B cell (primary cell): ENCODE measurements around the gene SLC1A2. TPM values are rescaled to one million over a fixed set of nuclear protein-coding genes. Genes with fewer than 3 reads are reported as not detected.
A peak's percentile ranks its signal among the peaks of the same experiment; 100 is the strongest.

Experiments used
- ATAC-seq: fragments of 200-7000 bp; cut with Tn5 transposase; one replicate; pipeline ENCODE4 v1.10.0; 2021; ENCODE audit warnings: low read depth, mild to moderate bottlenecking, moderate number of reproducible peaks, moderate library complexity
- CTCF ChIA-PET: fragments of 350-600 bp; sonication (Branson Sonifier 250); formaldehyde crosslinking; loops from one replicate; lab custom pipeline; 2021; ENCODE audit warnings: antibody characterized with exemption, inconsistent platforms; lab: Charles Lee
- POLR2A ChIA-PET: fragments of 350-600 bp; sonication (Branson Sonifier 250); formaldehyde crosslinking; loops from one replicate; lab custom pipeline; 2021; ENCODE audit warnings: antibody characterized with exemption; lab: Charles Lee
- DNase-seq: peaks from one replicate; pipeline ENCODE4 v3.0.0; 2013
- H2AFZ ChIP-seq: 2 replicates; pipeline ENCODE4 v1.6.1; 2012; ENCODE audit warnings: mild to moderate bottlenecking, low read depth, low read length; ENCODE audit not compliant: insufficient read depth, poor library complexity, severe bottlenecking
- H3K27ac ChIP-seq, 2 donors: 1 replicate in 1 of 2; 2 replicates in 1 of 2; pipeline ENCODE4 v1.5.1; 2012 to 2013; ENCODE audit warnings: low read length in 2 of 2, mild to moderate bottlenecking in 2 of 2, moderate library complexity in 1 of 2
- H3K27me3 ChIP-seq, 4 experiments: fragments of 200-600 bp in 1 of 4; sonication (generic) in 1 of 4; replicated peaks in 1 of 4; 1 replicate in 2 of 4; 2 replicates in 2 of 4; pipeline versions ENCODE4 v1.6.1 to v1.7.0; 2013 to 2016; ENCODE audit warnings: low read length in 3 of 4, mild to moderate bottlenecking in 2 of 4, mixed read lengths in 1 of 4, moderate library complexity in 1 of 4; ENCODE audit not compliant: insufficient read depth in 4 of 4, control insufficient read depth in 3 of 4; ENCODE audit errors: control extremely low read depth in 1 of 4
- H3K36me3 ChIP-seq, 2 experiments: replicated peaks in 1 of 2; 1 replicate in 1 of 2; 2 replicates in 1 of 2; pipeline versions ENCODE4 v1.6.1 to v1.7.1; 2013; ENCODE audit warnings: low read length in 1 of 2; ENCODE audit not compliant: insufficient read depth in 2 of 2, control insufficient read depth in 1 of 2; ENCODE audit errors: control extremely low read depth in 1 of 2, extremely low read depth in 1 of 2
- H3K4me1 ChIP-seq, 2 donors: fragments of 200-600 bp in 1 of 2; sonication (generic) in 1 of 2; 1 replicate in 1 of 2; 2 replicates in 1 of 2; pipeline versions ENCODE4 v1.5.1 to v1.6.1; 2013 to 2017; ENCODE audit warnings: low read length in 2 of 2; ENCODE audit not compliant: control insufficient read depth in 2 of 2, insufficient read depth in 2 of 2
- H3K4me2 ChIP-seq: replicated peaks from 2 replicates; pipeline ENCODE3; 2012; ENCODE audit warnings: mild to moderate bottlenecking, low read depth, low read length; ENCODE audit not compliant: poor library complexity, severe bottlenecking
- H3K4me3 ChIP-seq, 5 experiments: fragments of 200-600 bp in 1 of 5; sonication (generic) in 1 of 5; 1 replicate in 3 of 5; 2 replicates in 2 of 5; pipeline versions ENCODE4 v1.5.1 to v1.7.0; 2011 to 2016; ENCODE audit warnings: low read length in 4 of 5, mild to moderate bottlenecking in 4 of 5, low read depth in 2 of 5, control low read depth in 1 of 5, moderate library complexity in 1 of 5; ENCODE audit not compliant: insufficient read depth in 1 of 5; ENCODE audit errors: control extremely low read depth in 1 of 5, extremely low read depth in 1 of 5
- H3K79me2 ChIP-seq: fragments of 200-600 bp; sonication (generic); one replicate; pipeline ENCODE4 v1.6.0; 2016; ENCODE audit warnings: low read length; ENCODE audit not compliant: control insufficient read depth, insufficient read depth
- H3K9ac ChIP-seq: fragments of 200-600 bp; sonication (generic); 2 replicates; pipeline ENCODE4 v1.6.1; 2017; ENCODE audit warnings: mild to moderate bottlenecking, low read length, moderate library complexity
- H3K9me3 ChIP-seq, 3 donors: one replicate each; pipeline versions ENCODE4 v1.6.1 to v1.7.1; 2013; ENCODE audit warnings: low read length in 2 of 3; ENCODE audit not compliant: control insufficient read depth in 2 of 3, insufficient read depth in 1 of 3; ENCODE audit errors: control extremely low read depth in 1 of 3
- H4K20me1 ChIP-seq: 2 replicates; pipeline ENCODE4 v1.6.0; 2012; ENCODE audit warnings: mild to moderate bottlenecking, low read length; ENCODE audit not compliant: insufficient read depth, control insufficient read depth, poor library complexity, severe bottlenecking
- H3K27ac Mint-ChIP-seq: one replicate; pipeline ENCODE4 v1.8.0; 2021; ENCODE audit warnings: mixed read lengths
- H3K27me3 Mint-ChIP-seq: one replicate; pipeline ENCODE4 v1.8.0; 2021; ENCODE audit warnings: mixed read lengths
- H3K4me1 Mint-ChIP-seq: one replicate; pipeline ENCODE4 v1.8.0; 2021; ENCODE audit warnings: mixed read lengths
- H3K4me3 Mint-ChIP-seq: one replicate; pipeline ENCODE4 v1.8.0; 2021; ENCODE audit warnings: mixed read lengths
- H3K9me3 Mint-ChIP-seq: one replicate; pipeline ENCODE4 v1.8.0; 2022; ENCODE audit warnings: mixed read lengths; ENCODE audit not compliant: insufficient read depth
- EZH2 ChIP-seq: IDR thresholded peaks from 2 replicates; pipeline ENCODE4 v1.6.1; 2012; ENCODE audit warnings: borderline replicate concordance, low read depth, mild to moderate bottlenecking, moderate library complexity, low read length; ENCODE audit not compliant: insufficient read depth, poor library complexity, severe bottlenecking
- WGBS: methylation state at CpG from one replicate; pipeline ENCODE4 v1.1.5; 2013; ENCODE audit warnings: missing lambda C conversion rate; ENCODE audit not compliant: insufficient coverage; 5-methylcytosine and 5-hydroxymethylcytosine counted together
- intact Hi-C: fragments of 100-400 bp; cut with micrococcal nuclease; formaldehyde crosslinking; loops from one replicate; pipeline ENCODE4 v1.10.0; 2022
- polyA plus RNA-seq: library from polyadenylated mRNA; depleted of rRNA; stranded (reverse); fragments of >200 nt; gene quantifications from 2 replicates; pipeline ENCODE4 v1.2.3, GENCODE V29; 2012
- total RNA-seq, 2 donors: library from RNA; stranded (reverse); fragments of 120-200 nt in 1 of 2; gene quantifications; 1 replicate in 1 of 2; 2 replicates in 1 of 2; pipeline versions ENCODE4 v1.2.3 to v1.2.4, GENCODE V29; 2013 to 2022
- TF ChIP-seq, protein P1 (sequence below): fragments of 200-600 bp; IDR thresholded peaks from one replicate; pipeline ENCODE4 v1.8.0; 2022; ENCODE audit warnings: antibody characterized with exemption, mild to moderate bottlenecking

SLC1A2 gene
- total and polyA plus RNA-seq, 2 donors (not counting 1 experiment from before 2014, with no cell fraction given), result not detected

DNA sequence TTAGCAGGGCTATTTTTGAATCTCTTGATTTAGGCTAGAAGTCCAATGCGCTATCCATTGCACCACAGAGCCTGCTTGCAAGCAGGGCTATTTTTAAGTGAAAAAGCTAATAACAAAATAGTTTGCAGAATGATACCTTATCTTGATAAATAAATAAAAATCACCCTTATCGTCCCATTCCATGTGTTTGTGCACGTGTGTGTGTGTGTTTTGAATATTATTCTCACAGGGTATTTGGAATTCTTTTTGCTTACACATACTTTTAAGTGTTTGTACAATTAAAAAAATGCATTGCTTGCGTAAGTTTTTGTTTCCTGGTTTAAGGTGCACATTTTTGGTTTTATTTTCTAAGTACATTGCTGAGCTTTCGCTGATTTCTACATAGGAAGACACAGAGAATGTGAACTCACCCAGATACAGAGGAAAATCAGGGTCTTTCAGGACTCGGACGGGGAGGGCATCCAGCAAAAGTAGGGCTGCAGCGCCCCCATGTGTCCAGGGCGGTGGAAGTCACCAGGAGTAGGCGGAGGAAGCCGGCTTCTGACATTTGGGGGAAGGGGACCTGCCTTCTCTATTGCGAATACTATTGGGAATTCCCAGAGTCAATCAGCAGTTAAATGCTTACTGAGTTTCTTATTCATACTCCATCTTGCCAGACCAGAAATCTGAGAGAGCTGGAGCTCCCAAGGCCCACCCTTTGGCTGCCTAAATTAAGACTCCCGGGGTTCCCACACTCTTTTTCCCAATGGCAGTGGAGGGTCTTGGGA lies 27.3 kb downstream of the SLC1A2 start:
- H3K4me3 Mint-ChIP-seq, result peak overlapping the region; percentile 38

More for the DNA sequence above, 27.3 kb downstream of the SLC1A2 start:
- intact Hi-C loops, result loop anchor here (1.0 to 5.0 kb wide), 8 partner anchors 79 to 806 kb away; no protein-coding TSS in a partner anchor
- Histone ChIP-seq H2AFZ (no peak overlapping the region), H3K9me3 (no peaks in the 10 kb centered on the region), H3K36me3 (no peaks in the 10 kb centered on the region), H3K27ac (no peak overlapping the region), H3K4me3 (peak overlapping the region in 1 of 5 experiments; percentile 29), H3K27me3 (peaks cover 0 to 3% (median 0%) of the 10 kb centered on the region in 4 experiments), H4K20me1 (no peaks in the 10 kb centered on the region), H3K4me1 (peaks cover 10 to 18% of the 10 kb centered on the region in 2 donors), H3K4me2 (peak overlapping the region; percentile 58), H3K79me2 (no peaks in the 10 kb centered on the region), H3K9ac (peak overlapping the region; percentile 22)
- ChIA-PET CTCF (interaction anchor here (0.7 to 11.8 kb wide), 45 partner anchors 9 to 1218 kb away, joined by 3 to 248 read pairs (median 4); partner anchors contain the start of genes CD44 and ELF5), POLR2A (no interaction called here)
- 15% methylated on average over 9 of the region's 13 CpGs for WGBS
- no peaks in the 10 kb centered on the region for H3K9me3 Mint-ChIP-seq
- ATAC-seq, result peak; percentile 72
- no peaks in the 10 kb centered on the region for H3K27me3 Mint-ChIP-seq
- H3K4me1 Mint-ChIP-seq, result peaks cover 23% of the 10 kb centered on the region
- peak; percentile 84 for DNase-seq
- TF ChIP-seq, protein P1, sequence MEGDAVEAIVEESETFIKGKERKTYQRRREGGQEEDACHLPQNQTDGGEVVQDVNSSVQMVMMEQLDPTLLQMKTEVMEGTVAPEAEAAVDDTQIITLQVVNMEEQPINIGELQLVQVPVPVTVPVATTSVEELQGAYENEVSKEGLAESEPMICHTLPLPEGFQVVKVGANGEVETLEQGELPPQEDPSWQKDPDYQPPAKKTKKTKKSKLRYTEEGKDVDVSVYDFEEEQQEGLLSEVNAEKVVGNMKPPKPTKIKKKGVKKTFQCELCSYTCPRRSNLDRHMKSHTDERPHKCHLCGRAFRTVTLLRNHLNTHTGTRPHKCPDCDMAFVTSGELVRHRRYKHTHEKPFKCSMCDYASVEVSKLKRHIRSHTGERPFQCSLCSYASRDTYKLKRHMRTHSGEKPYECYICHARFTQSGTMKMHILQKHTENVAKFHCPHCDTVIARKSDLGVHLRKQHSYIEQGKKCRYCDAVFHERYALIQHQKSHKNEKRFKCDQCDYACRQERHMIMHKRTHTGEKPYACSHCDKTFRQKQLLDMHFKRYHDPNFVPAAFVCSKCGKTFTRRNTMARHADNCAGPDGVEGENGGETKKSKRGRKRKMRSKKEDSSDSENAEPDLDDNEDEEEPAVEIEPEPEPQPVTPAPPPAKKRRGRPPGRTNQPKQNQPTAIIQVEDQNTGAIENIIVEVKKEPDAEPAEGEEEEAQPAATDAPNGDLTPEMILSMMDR, result peak; percentile 99
- no peak for TF ChIP-seq EZH2
- no peak overlapping the region for H3K27ac Mint-ChIP-seq
